H1 (cell line): ENCODE results near the gene BTBD9. TPM values are rescaled to one million over a fixed set of nuclear protein-coding genes. Genes with fewer than 3 reads are reported as not detected.

Experiments used
- CTCF ChIA-PET: fragments of 300-600 bp; sonication (Branson Sonifier 250); formaldehyde crosslinking; loops from one replicate; lab custom pipeline; 2021; ENCODE audit not compliant: partially characterized antibody; lab: Charles Lee
- POLR2A ChIA-PET: fragments of 300-600 bp; sonication (Branson Sonifier 250); formaldehyde crosslinking; loops from one replicate; lab custom pipeline; 2021; ENCODE audit warnings: inconsistent platforms; ENCODE audit not compliant: partially characterized antibody; lab: Charles Lee
- DNase-seq, 2 experiments: peaks; one replicate each; pipeline versions ENCODE4 v3.0.0 to v3.0.0-alpha.2; 2010 to 2022; ENCODE audit warnings: low spot score in 2 of 2, low read depth in 1 of 2, mixed read lengths in 1 of 2
- FAIRE-seq: peaks from 2 replicates; lab custom pipeline; 2011; peaks lifted over from hg19 to GRCh38; lab: Jason Lieb, UNC
- H2AFZ ChIP-seq: 2 replicates; pipeline ENCODE4 v1.8.1; 2012; ENCODE audit warnings: low read length, inconsistent platforms
- H2AK5ac ChIP-seq: 2 replicates; pipeline ENCODE4 v1.6.1; 2013; ENCODE audit warnings: low read depth, low read length
- H2BK120ac ChIP-seq: replicated peaks from 2 replicates; pipeline ENCODE3; 2013; ENCODE audit warnings: low read depth, low read length, inconsistent platforms
- H2BK12ac ChIP-seq: 2 replicates; pipeline ENCODE4 v1.6.1; 2013; ENCODE audit warnings: low read depth, low read length
- H2BK15ac ChIP-seq: 2 replicates; pipeline ENCODE4 v1.6.1; 2013; ENCODE audit warnings: low read length
- H2BK20ac ChIP-seq: 2 replicates; pipeline ENCODE4 v1.6.1; 2013; ENCODE audit warnings: low read length
- H2BK5ac ChIP-seq: 2 replicates; pipeline ENCODE4 v1.6.1; 2013; ENCODE audit warnings: low read depth, low read length
- H3K14ac ChIP-seq: 2 replicates; pipeline ENCODE4 v1.6.1; 2013; ENCODE audit warnings: inconsistent platforms; ENCODE audit not compliant: insufficient read length
- H3K18ac ChIP-seq: 2 replicates; pipeline ENCODE4 v1.6.1; 2013; ENCODE audit warnings: low read length; ENCODE audit errors: extremely low read depth
- H3K23ac ChIP-seq: 2 replicates; pipeline ENCODE4 v1.6.1; 2013; ENCODE audit warnings: inconsistent platforms; ENCODE audit not compliant: insufficient read length
- H3K23me2 ChIP-seq: 2 replicates; pipeline ENCODE4 v1.6.1; 2013; ENCODE audit warnings: low read depth, low read length
- H3K27ac ChIP-seq: 2 replicates; pipeline ENCODE4 v1.6.1; 2011; ENCODE audit warnings: low read depth, low read length, inconsistent platforms
- H3K27me3 ChIP-seq, 4 experiments: replicated peaks in 1 of 4; 1 replicate in 1 of 4; 2 replicates in 3 of 4; pipeline versions ENCODE4 v1.6.1 to v1.8.1; 2011 to 2013; ENCODE audit warnings: low read length in 3 of 4, mild to moderate bottlenecking in 3 of 4, inconsistent platforms in 2 of 4, mixed read lengths in 2 of 4, moderate library complexity in 1 of 4; ENCODE audit not compliant: control insufficient read depth in 3 of 4, insufficient read depth in 3 of 4; ENCODE audit errors: extremely low read depth in 1 of 4
- H3K36me3 ChIP-seq, 4 experiments: 2 replicates each; pipeline versions ENCODE4 v1.6.1 to v1.8.1; 2011 to 2013; ENCODE audit warnings: mild to moderate bottlenecking in 4 of 4, low read length in 3 of 4, moderate library complexity in 2 of 4, control low read depth in 1 of 4, inconsistent platforms in 1 of 4; ENCODE audit not compliant: insufficient read depth in 4 of 4, control insufficient read depth in 2 of 4
- H3K4ac ChIP-seq: replicated peaks from 2 replicates; pipeline ENCODE3; 2013; ENCODE audit warnings: low read length, low read depth, mixed read lengths, inconsistent platforms; ENCODE audit not compliant: insufficient read length
- H3K4me1 ChIP-seq, 4 experiments: replicated peaks in 1 of 4; 1 replicate in 1 of 4; 2 replicates in 3 of 4; pipeline versions ENCODE4 v1.6.1 to v1.8.1; 2011 to 2013; ENCODE audit warnings: low read length in 3 of 4, inconsistent platforms in 2 of 4, mixed read lengths in 1 of 4; ENCODE audit not compliant: insufficient read depth in 4 of 4, control insufficient read depth in 3 of 4
- H3K4me2 ChIP-seq, 2 experiments: 2 replicates each; pipeline versions ENCODE4 v1.6.1 to v1.8.1; 2011 to 2013; ENCODE audit warnings: low read depth in 2 of 2, low read length in 2 of 2, control low read depth in 1 of 2, inconsistent platforms in 1 of 2, mild to moderate bottlenecking in 1 of 2; ENCODE audit not compliant: insufficient read depth in 1 of 2
- H3K4me3 ChIP-seq, 4 experiments: fragments of 200-600, 300-600 bp in 1 of 4; sonication (generic), shearing (Covaris generic), sonication (Bioruptor Twin) in 1 of 4; 2 replicates each; pipeline versions ENCODE4 v1.5.1 to v1.8.1; 2011 to 2016; ENCODE audit warnings: low read length in 4 of 4, low read depth in 3 of 4, control low read depth in 2 of 4, inconsistent platforms in 2 of 4, mild to moderate bottlenecking in 2 of 4, mixed read lengths in 1 of 4, moderate library complexity in 1 of 4; ENCODE audit not compliant: insufficient read depth in 2 of 4; ENCODE audit errors: extremely low read depth in 1 of 4
- H3K56ac ChIP-seq: replicated peaks from 2 replicates; pipeline ENCODE3; 2013; ENCODE audit warnings: low read depth, mild to moderate bottlenecking, mixed read lengths, low read length, inconsistent platforms; ENCODE audit not compliant: insufficient read length
- H3K79me1 ChIP-seq: 2 replicates; pipeline ENCODE4 v1.6.1; 2013; ENCODE audit warnings: low read depth, low read length, control low read depth
- H3K79me2 ChIP-seq, 2 experiments: 2 replicates each; pipeline versions ENCODE4 v1.6.1 to v1.8.1; 2012 to 2013; ENCODE audit warnings: low read length in 2 of 2, mild to moderate bottlenecking in 2 of 2, inconsistent platforms in 1 of 2; ENCODE audit not compliant: insufficient read depth in 2 of 2, control insufficient read depth in 1 of 2
- H3K9ac ChIP-seq, 4 experiments: replicated peaks in 1 of 4; 1 replicate in 1 of 4; 2 replicates in 3 of 4; pipeline versions ENCODE4 v1.6.1 to v1.8.1; 2011 to 2013; ENCODE audit warnings: low read depth in 3 of 4, low read length in 3 of 4, control low read depth in 2 of 4, mild to moderate bottlenecking in 2 of 4, moderate library complexity in 2 of 4, inconsistent platforms in 1 of 4; ENCODE audit errors: extremely low read depth in 1 of 4
- H3K9me3 ChIP-seq, 2 experiments: 2 replicates each; pipeline versions ENCODE4 v1.6.1 to v1.8.1; 2012 to 2013; ENCODE audit warnings: mild to moderate bottlenecking in 2 of 2, moderate library complexity in 2 of 2, control low read depth in 1 of 2, inconsistent platforms in 1 of 2, low read depth in 1 of 2, low read length in 1 of 2, mixed read lengths in 1 of 2; ENCODE audit not compliant: insufficient read depth in 2 of 2
- H4K20me1 ChIP-seq, 2 experiments: replicated peaks in 1 of 2; 2 replicates each; pipeline versions ENCODE3 to v1.8.1; 2011 to 2013; ENCODE audit warnings: inconsistent platforms in 2 of 2, low read length in 2 of 2, mild to moderate bottlenecking in 1 of 2; ENCODE audit not compliant: insufficient read depth in 2 of 2, control insufficient read depth in 1 of 2
- H4K5ac ChIP-seq: 2 replicates; pipeline ENCODE4 v1.6.1; 2013; ENCODE audit warnings: low read length, low read depth, mixed read lengths, inconsistent platforms; ENCODE audit not compliant: insufficient read length
- H4K8ac ChIP-seq: 2 replicates; pipeline ENCODE4 v1.8.0; 2013; ENCODE audit warnings: mild to moderate bottlenecking, moderate library complexity, low read length, inconsistent platforms; ENCODE audit not compliant: insufficient read depth; ENCODE audit errors: extremely low read depth
- H4K91ac ChIP-seq: replicated peaks from 2 replicates; pipeline ENCODE3; 2013; ENCODE audit warnings: low read length, mixed read lengths, inconsistent platforms; ENCODE audit not compliant: insufficient read length
- CHD1 ChIP-seq: IDR thresholded peaks from 2 replicates; pipeline ENCODE4 v1.6.1; 2012; ENCODE audit warnings: low read depth, low read length, improper control_type of control experiment
- EGR1 ChIP-seq: IDR thresholded peaks from 2 replicates; pipeline ENCODE4 v1.6.1; 2011; ENCODE audit warnings: low read depth, low read length, borderline replicate concordance
- EZH2 ChIP-seq: fragments of 200-600 bp; sonication (generic); IDR thresholded peaks from 2 replicates; pipeline ENCODE4 v1.7.1; 2012; ENCODE audit warnings: low read depth, mild to moderate bottlenecking, moderate library complexity, low read length, inconsistent platforms; ENCODE audit not compliant: severe bottlenecking
- MAX ChIP-seq: IDR thresholded peaks from 2 replicates; pipeline ENCODE4 v1.6.1; 2012; ENCODE audit warnings: inconsistent platforms
- NRF1 ChIP-seq: IDR thresholded peaks from 2 replicates; pipeline ENCODE4 v1.6.1; 2011; ENCODE audit warnings: mild to moderate bottlenecking, low read depth, low read length, improper control_type of control experiment
- POLR2A ChIP-seq, 2 experiments: IDR thresholded peaks; 1 replicate in 1 of 2; 2 replicates in 1 of 2; pipeline ENCODE4 v1.6.1; 2011; ENCODE audit warnings: low read depth in 2 of 2, low read length in 2 of 2, mild to moderate bottlenecking in 2 of 2; ENCODE audit errors: control extremely low read depth in 1 of 2
- TCF12 ChIP-seq: IDR thresholded peaks from 2 replicates; pipeline ENCODE4 v1.6.1; 2011; ENCODE audit warnings: low read depth, mild to moderate bottlenecking, low read length
- WGBS, 2 experiments: shearing (Covaris generic) in 1 of 2; methylation state at CpG; one replicate each; pipeline versions ENCODE4 v1.1.6 to v1.1.7; 2013 to 2015; ENCODE audit warnings: low lambda C conversion rate in 2 of 2, mixed read lengths in 2 of 2, inconsistent platforms in 1 of 2, low coverage in 1 of 2, missing lambda C conversion rate in 1 of 2; ENCODE audit not compliant: insufficient replicate concordance in 2 of 2, insufficient coverage in 1 of 2, insufficient read length in 1 of 2; ENCODE audit errors: extremely low coverage in 1 of 2, missing lambda C conversion rate in 1 of 2; 5-methylcytosine and 5-hydroxymethylcytosine counted together
- polyA plus RNA-seq, 7 experiments: library from polyadenylated mRNA; depleted of rRNA in 3 of 7; stranded (reverse) in 5 of 7; unstranded in 2 of 7; fragments of >200 nt in 5 of 7; fragments of 200-250 nt in 2 of 7; gene quantifications; 1 replicate in 5 of 7; 2 replicates in 1 of 7; 4 replicates in 1 of 7; pipeline versions ENCODE4 v1.2.1 to v1.2.3, GENCODE V29; 2011 to 2013; ENCODE audit warnings: missing spikeins in 2 of 7, mixed read lengths in 2 of 7
- total RNA-seq: library from RNA; stranded (reverse); fragmentation: NEBNext Ultra II Directional; extraction: Animal tissue kit (Norgen Biotek cat#: 25700); gene quantifications from 2 replicates; pipeline ENCODE4 v1.2.1, GENCODE V29; 2021

Gene BTBD9
- total and polyA plus RNA-seq, 2 of the 8 experiments (the other 6 are each of a cell fraction or from before 2014, with no cell fraction given), result 0.92 to 4.1 TPM

DNA sequence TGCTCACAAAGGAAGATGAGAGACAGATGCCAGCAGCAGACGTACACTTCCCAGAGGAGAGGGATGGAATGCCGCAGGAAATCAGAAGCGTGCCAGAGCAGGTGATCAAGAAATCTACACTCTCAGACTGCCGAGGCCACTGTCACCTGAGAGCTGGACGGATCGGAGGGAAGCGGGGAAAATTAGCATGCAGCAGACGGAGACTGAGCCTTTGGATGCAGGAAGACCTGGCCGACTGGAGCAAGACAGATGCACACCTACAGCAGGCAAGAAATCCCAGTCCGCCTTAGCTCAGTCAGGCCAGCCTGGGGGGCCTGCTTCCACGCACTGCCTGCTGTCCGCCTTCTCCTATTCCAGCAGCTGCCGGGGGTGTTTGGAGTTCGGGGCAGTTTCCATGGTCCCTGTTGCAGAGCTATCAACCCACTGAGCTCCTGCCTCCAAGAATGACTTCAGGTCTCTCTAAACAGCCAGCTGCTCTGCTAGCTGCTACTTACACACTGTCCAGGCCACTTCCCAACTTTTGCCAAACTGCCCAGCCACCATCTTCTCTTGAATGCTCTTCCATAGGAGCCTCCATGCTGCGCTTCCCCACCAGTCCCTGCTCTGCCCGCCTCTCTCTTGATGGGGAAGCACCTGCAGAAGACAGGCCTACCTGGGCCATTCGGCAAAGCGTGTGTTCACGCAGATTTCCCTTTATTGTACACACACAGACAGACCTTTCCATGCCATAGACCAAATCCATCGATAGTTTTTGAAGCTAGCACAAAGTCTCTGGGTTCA, 451.7 kb downstream of the BTBD9 start:
- peak in 1 of 2 experiments; percentile 47 for DNase-seq
- Histone ChIP-seq H3K79me2 (no peaks in the 10 kb centered on the region), H3K27me3 (no peaks in the 10 kb centered on the region), H3K4ac (no peak overlapping the region), H4K91ac (no peak overlapping the region), H3K23ac (no peak overlapping the region), H2AFZ (0 out of 2 replicates have a peak overlapping the region, but pooled peaks have one; percentile 75), H4K8ac (no peak overlapping the region; the same call in 1 of the 2 replicates), H3K27ac (no peak overlapping the region), H3K36me3 (no peaks in the 10 kb centered on the region), H3K79me1 (no peaks in the 10 kb centered on the region), H2BK15ac (0 out of 2 replicates have a peak overlapping the region, but pooled peaks have one; percentile 31), H2BK12ac (peak overlapping the region; percentile 80; the same call in 1 of the 2 replicates), H3K14ac (no peak overlapping the region), H3K18ac (no peak overlapping the region), H3K23me2 (no peaks in the 10 kb centered on the region), H4K20me1 (no peaks in the 10 kb centered on the region), H3K4me3 (no peak overlapping the region), H2BK5ac (no peak overlapping the region), H3K4me2 (no peak overlapping the region), H3K56ac (no peak overlapping the region), H3K9me3 (no peaks in the 10 kb centered on the region), H2BK20ac (no peak overlapping the region), H2AK5ac (no peak overlapping the region), H2BK120ac (no peak overlapping the region), H4K5ac (no peak overlapping the region), H3K9ac (no peak overlapping the region), H3K4me1 (peaks cover 6 to 24% (median 16%) of the 10 kb centered on the region in 4 experiments)
- FAIRE-seq, result no peak
- no peak for TF ChIP-seq MAX
- no peak for TF ChIP-seq NRF1
- no peak for TF ChIP-seq CHD1
- TF ChIP-seq POLR2A (IDR thresholded peaks at IDR 0.05; ENCODE audit: control extremely low read depth in 1 of 2, low read depth in 2 of 2, low read length in 2 of 2), result no peak
- no peak for TF ChIP-seq TCF12
- no peak for TF ChIP-seq EGR1
- no peak for TF ChIP-seq EZH2
- POLR2A ChIA-PET, result interaction anchor here (0.8 to 1.4 kb wide), 3 partner anchors 9 to 32 kb away, joined by 3 to 4 read pairs (median 4); no protein-coding TSS in a partner anchor
- CTCF ChIA-PET, result interaction anchor here (0.6 to 3.1 kb wide), 13 partner anchors 19 to 584 kb away, joined by 3 to 12 read pairs (median 4); no protein-coding TSS in a partner anchor
- 91% methylated on average over 20 of the region's 20 CpGs; no CpG with 5 or more reads in 1 of the 2 experiments for WGBS, 2 experiments
